T-helper 2 cell treated with Interferon-gamma antibody and Interleukin-4, amounts not matched to agents 100 ng/mL and 5 ng/mL, for 36 hours (primary cell): Measurements from ENCODE around the gene NPC1L1. TPM values are rescaled to one million over a fixed set of nuclear protein-coding genes. Genes with fewer than 3 reads are reported as not detected.

Experiments
- intact Hi-C: fragments of 100-400 bp; cut with micrococcal nuclease; formaldehyde crosslinking; loops from one replicate; pipeline ENCODE4 v1.15.1; 2023
- total RNA-seq: library from RNA; stranded (reverse); gene quantifications from 2 replicates; pipeline ENCODE4 v1.2.3, GENCODE V29; 2022

NPC1L1 gene
- total RNA-seq, 1 donor from 2014 or later: not detected

GRCh38 chr7:44473295-44473694, 67.8 kb downstream of the NPC1L1 start:
- intact Hi-C loops: no loop called here

- intact Hi-C loops: no loop called here
These were observed 68.3 kb downstream of the NPC1L1 start for GRCh38 chr7:44472843-44473242.

GRCh38 chr7:44471850-44472249, 69.3 kb downstream of the NPC1L1 start:
- intact Hi-C loops: no loop called here

- intact Hi-C loops: no loop called here
These were observed 69.7 kb downstream of the NPC1L1 start for GRCh38 chr7:44471436-44471835.

GRCh38 chr7:44470628-44471245, 70.4 kb downstream of the NPC1L1 start:
- intact Hi-C loops: no loop called here

- intact Hi-C loops: no loop called here
These were observed 71.0 kb downstream of the NPC1L1 start for GRCh38 chr7:44470135-44470479.

- intact Hi-C loops: no loop called here
These were observed 71.5 kb downstream of the NPC1L1 start for GRCh38 chr7:44469461-44470134.

- intact Hi-C loops: no loop called here
These were observed 73.9 kb downstream of the NPC1L1 start for GRCh38 chr7:44467217-44467548.

GRCh38 chr7:44466300-44467216, 74.6 kb downstream of the NPC1L1 start:
- intact Hi-C loops: no loop called here

GRCh38 chr7:44465490-44465889, 75.6 kb downstream of the NPC1L1 start:
- intact Hi-C loops: no loop called here

- intact Hi-C loops: no loop called here
These were observed 77.8 kb downstream of the NPC1L1 start for GRCh38 chr7:44463169-44463808.

Other genes starting within 250 kb of the NPC1L1 start
- 0.27 and 0.30 TPM in 2 replicates for gene CAMK2B, start 215.7 kb downstream of the NPC1L1 start, total RNA-seq
- gene NUDCD3, start 50.7 kb downstream of the NPC1L1 start, total RNA-seq: 89.6 and 91.1 TPM in 2 replicates
- gene DDX56, start 32.6 kb upstream of the NPC1L1 start, total RNA-seq: 96.1 and 101 TPM in 2 replicates
- 64.2 and 64.5 TPM in 2 replicates for gene TMED4, start 40.9 kb upstream of the NPC1L1 start, total RNA-seq
- 130 TPM in 2 replicates for gene OGDH, start 65.3 kb upstream of the NPC1L1 start, total RNA-seq
- 84.1 and 87.8 TPM in 2 replicates for gene ZMIZ2, start 207.5 kb upstream of the NPC1L1 start, total RNA-seq